Activated naive CD8-positive, alpha-beta T cell (primary cell): ENCODE data around the gene KAZN.

ENCODE experiments used
- H3K27ac Mint-ChIP-seq: one replicate; pipeline ENCODE4 v1.8.0; 2021; ENCODE audit warnings: mixed read lengths
- H3K27me3 Mint-ChIP-seq: one replicate; pipeline ENCODE4 v1.8.0; 2021; ENCODE audit warnings: mixed read lengths
- H3K36me3 Mint-ChIP-seq: one replicate; pipeline ENCODE4 v1.8.0; 2021; ENCODE audit warnings: mixed read lengths
- H3K4me1 Mint-ChIP-seq: one replicate; pipeline ENCODE4 v1.8.0; 2021; ENCODE audit warnings: low read depth, mixed read lengths
- H3K4me3 Mint-ChIP-seq: one replicate; pipeline ENCODE4 v1.8.0; 2021; ENCODE audit warnings: mild to moderate bottlenecking, mixed read lengths
- H3K9me3 Mint-ChIP-seq: one replicate; pipeline ENCODE4 v1.8.0; 2021; ENCODE audit warnings: low read depth, mixed read lengths

KAZN gene

GRCh38 chr1:14615549-14616218 is 17.2 kb downstream of the KAZN start:
- Mint-ChIP-seq H3K27ac (no peak overlapping the region), H3K4me1 (no peaks in the 10 kb centered on the region), H3K36me3 (peaks cover 3% of the 10 kb centered on the region), H3K9me3 (peaks cover 4% of the 10 kb centered on the region), H3K27me3 (no peaks in the 10 kb centered on the region), H3K4me3 (no peak overlapping the region)

- no peaks in the 10 kb centered on the region for H3K27me3 Mint-ChIP-seq
- peaks cover 3% of the 10 kb centered on the region for H3K36me3 Mint-ChIP-seq
- no peak overlapping the region for H3K27ac Mint-ChIP-seq
- H3K9me3 Mint-ChIP-seq, result peaks cover 4% of the 10 kb centered on the region
- H3K4me1 Mint-ChIP-seq, result no peaks in the 10 kb centered on the region
- no peak overlapping the region for H3K4me3 Mint-ChIP-seq
These were observed 18.3 kb downstream of the KAZN start for GRCh38 chr1:14616632-14617396.

GRCh38 chr1:14617791-14618190 is 19.3 kb downstream of the KAZN start:
- no peak overlapping the region for H3K27ac Mint-ChIP-seq
- no peaks in the 10 kb centered on the region for H3K4me1 Mint-ChIP-seq
- no peaks in the 10 kb centered on the region for H3K27me3 Mint-ChIP-seq
- H3K36me3 Mint-ChIP-seq, result peaks cover 3% of the 10 kb centered on the region
- H3K9me3 Mint-ChIP-seq, result peaks cover 4% of the 10 kb centered on the region
- no peak overlapping the region for H3K4me3 Mint-ChIP-seq

GRCh38 chr1:14620941-14621340 is 22.5 kb downstream of the KAZN start:
- no peak overlapping the region for H3K4me3 Mint-ChIP-seq
- H3K27me3 Mint-ChIP-seq, result no peaks in the 10 kb centered on the region
- H3K36me3 Mint-ChIP-seq, result peaks cover 3% of the 10 kb centered on the region
- H3K4me1 Mint-ChIP-seq, result no peaks in the 10 kb centered on the region
- peaks cover 4% of the 10 kb centered on the region for H3K9me3 Mint-ChIP-seq
- no peak overlapping the region for H3K27ac Mint-ChIP-seq

GRCh38 chr1:14623090-14623489 is 24.6 kb downstream of the KAZN start:
- Mint-ChIP-seq H3K27ac (no peak overlapping the region), H3K4me3 (no peak overlapping the region), H3K27me3 (no peaks in the 10 kb centered on the region), H3K36me3 (peaks cover 3% of the 10 kb centered on the region), H3K4me1 (no peaks in the 10 kb centered on the region), H3K9me3 (peaks cover 4% of the 10 kb centered on the region)

- Mint-ChIP-seq H3K27me3 (no peaks in the 10 kb centered on the region), H3K36me3 (no peaks in the 10 kb centered on the region), H3K4me1 (no peaks in the 10 kb centered on the region), H3K9me3 (no peaks in the 10 kb centered on the region), H3K4me3 (no peak overlapping the region), H3K27ac (no peak overlapping the region)
These were observed 26.5 kb downstream of the KAZN start for GRCh38 chr1:14624941-14625340.

- no peaks in the 10 kb centered on the region for H3K9me3 Mint-ChIP-seq
- no peak overlapping the region for H3K27ac Mint-ChIP-seq
- no peak overlapping the region for H3K4me3 Mint-ChIP-seq
- no peaks in the 10 kb centered on the region for H3K27me3 Mint-ChIP-seq
- no peaks in the 10 kb centered on the region for H3K4me1 Mint-ChIP-seq
- no peaks in the 10 kb centered on the region for H3K36me3 Mint-ChIP-seq
These were observed 27.1 kb downstream of the KAZN start for GRCh38 chr1:14625572-14625971.

GRCh38 chr1:14625996-14626395 is 27.5 kb downstream of the KAZN start:
- H3K27ac Mint-ChIP-seq, result no peak overlapping the region
- no peaks in the 10 kb centered on the region for H3K36me3 Mint-ChIP-seq
- no peaks in the 10 kb centered on the region for H3K9me3 Mint-ChIP-seq
- H3K27me3 Mint-ChIP-seq, result no peaks in the 10 kb centered on the region
- H3K4me3 Mint-ChIP-seq, result no peak overlapping the region
- no peaks in the 10 kb centered on the region for H3K4me1 Mint-ChIP-seq

GRCh38 chr1:14626869-14627607 is 28.6 kb downstream of the KAZN start:
- H3K27ac Mint-ChIP-seq, result no peak overlapping the region
- H3K36me3 Mint-ChIP-seq, result no peaks in the 10 kb centered on the region
- no peaks in the 10 kb centered on the region for H3K4me1 Mint-ChIP-seq
- no peaks in the 10 kb centered on the region for H3K9me3 Mint-ChIP-seq
- no peak overlapping the region for H3K4me3 Mint-ChIP-seq
- H3K27me3 Mint-ChIP-seq, result no peaks in the 10 kb centered on the region

- no peak overlapping the region for H3K27ac Mint-ChIP-seq
- H3K4me1 Mint-ChIP-seq, result no peaks in the 10 kb centered on the region
- no peaks in the 10 kb centered on the region for H3K36me3 Mint-ChIP-seq
- no peak overlapping the region for H3K4me3 Mint-ChIP-seq
- no peaks in the 10 kb centered on the region for H3K9me3 Mint-ChIP-seq
- no peaks in the 10 kb centered on the region for H3K27me3 Mint-ChIP-seq
These were observed 29.4 kb downstream of the KAZN start for GRCh38 chr1:14627608-14628489.

GRCh38 chr1:14629363-14630014 is 31.0 kb downstream of the KAZN start:
- Mint-ChIP-seq H3K27ac (no peak overlapping the region), H3K4me1 (no peaks in the 10 kb centered on the region), H3K9me3 (no peaks in the 10 kb centered on the region), H3K36me3 (no peaks in the 10 kb centered on the region), H3K27me3 (peaks cover 2% of the 10 kb centered on the region), H3K4me3 (no peak overlapping the region)

- Mint-ChIP-seq H3K27me3 (peaks cover 4% of the 10 kb centered on the region), H3K4me3 (no peak overlapping the region), H3K4me1 (no peaks in the 10 kb centered on the region), H3K36me3 (no peaks in the 10 kb centered on the region), H3K27ac (no peak overlapping the region), H3K9me3 (no peaks in the 10 kb centered on the region)
These were observed 32.5 kb downstream of the KAZN start for GRCh38 chr1:14630986-14631385.

GRCh38 chr1:14631421-14631820 is 32.9 kb downstream of the KAZN start:
- no peaks in the 10 kb centered on the region for H3K9me3 Mint-ChIP-seq
- H3K36me3 Mint-ChIP-seq, result no peaks in the 10 kb centered on the region
- H3K4me1 Mint-ChIP-seq, result no peaks in the 10 kb centered on the region
- no peak overlapping the region for H3K27ac Mint-ChIP-seq
- H3K27me3 Mint-ChIP-seq, result peaks cover 4% of the 10 kb centered on the region
- H3K4me3 Mint-ChIP-seq, result no peak overlapping the region

- no peaks in the 10 kb centered on the region for H3K9me3 Mint-ChIP-seq
- peaks cover 4% of the 10 kb centered on the region for H3K27me3 Mint-ChIP-seq
- no peak overlapping the region for H3K4me3 Mint-ChIP-seq
- H3K4me1 Mint-ChIP-seq, result no peaks in the 10 kb centered on the region
- H3K36me3 Mint-ChIP-seq, result no peaks in the 10 kb centered on the region
- H3K27ac Mint-ChIP-seq, result no peak overlapping the region
These were observed 36.0 kb downstream of the KAZN start for GRCh38 chr1:14634486-14634885.
